ENCODE data around the gene POGLUT3. TPM values are rescaled to one million over a fixed set of nuclear protein-coding genes. Genes with fewer than 3 reads are reported as not detected.

The POGLUT3 gene
- total RNA-seq, 4 donors from 2014 or later: 19.8 to 47.1 (median 36.8) TPM

GRCh38 chr11:108496643-108497256 lies 1.4 kb downstream of the POGLUT3 start:
- no peaks in the 10 kb centered on the region for H3K27me3 ChIP-seq
- DNase-seq (ENCODE audit: low spot score in 2 of 2): no peak
- no peaks in the 10 kb centered on the region for H3K9me3 ChIP-seq
- peak overlapping the region; percentile 91 to 98 (median 96) for H3K27ac ChIP-seq
- peak overlapping the region in 1 of 4 donors; percentile 96 for H3K4me3 ChIP-seq
- peaks cover 0 to 18% (median 4%) of the 10 kb centered on the region in 4 donors for H3K4me1 ChIP-seq
- 86 to 89% methylated on average over 7 of the region's 7 CpGs for WGBS, 2 donors
- TF ChIP-seq POLR2A (IDR thresholded peaks at IDR 0.05) (no peak), EP300 (IDR thresholded peaks at IDR 0.05) (no peak), CTCF (IDR thresholded peaks at IDR 0.05) (no peak)
- H3K36me3 ChIP-seq: no peaks in the 10 kb centered on the region

- no peak overlapping the region for H3K27ac ChIP-seq
- H3K4me1 ChIP-seq: peaks cover 0 to 18% (median 4%) of the 10 kb centered on the region in 4 donors
- 92 to 95% methylated on average over 3 of the region's 3 CpGs for WGBS, 2 donors
- peaks cover 0 to 6% (median 0%) of the 10 kb centered on the region in 3 donors for H3K36me3 ChIP-seq
- DNase-seq (ENCODE audit: low spot score in 2 of 2): no peak
- TF ChIP-seq EP300 (IDR thresholded peaks at IDR 0.05) (no peak), CTCF (IDR thresholded peaks at IDR 0.05) (no peak), POLR2A (IDR thresholded peaks at IDR 0.05) (no peak)
- no peaks in the 10 kb centered on the region for H3K9me3 ChIP-seq
- no peaks in the 10 kb centered on the region for H3K27me3 ChIP-seq
- H3K4me3 ChIP-seq: no peak overlapping the region
Measured at GRCh38 chr11:108495326-108495725, 2.9 kb downstream of the POGLUT3 start.

- Histone ChIP-seq H3K27ac (no peak overlapping the region), H3K36me3 (peaks cover 0 to 18% (median 0%) of the 10 kb centered on the region in 3 donors), H3K9me3 (no peaks in the 10 kb centered on the region), H3K4me3 (no peak overlapping the region), H3K4me1 (peaks cover 0 to 18% (median 4%) of the 10 kb centered on the region in 4 donors), H3K27me3 (no peaks in the 10 kb centered on the region)
- no peak for DNase-seq (ENCODE audit: low spot score in 2 of 2)
- WGBS, 2 donors: 44 to 58% methylated on average over 6 of the region's 6 CpGs
- TF ChIP-seq EP300 (IDR thresholded peaks at IDR 0.05): no peak
- no peak for TF ChIP-seq POLR2A (IDR thresholded peaks at IDR 0.05)
- TF ChIP-seq CTCF (IDR thresholded peaks at IDR 0.05): no peak
Measured at GRCh38 chr11:108494182-108494581, 4.0 kb downstream of the POGLUT3 start.

- Histone ChIP-seq H3K9me3 (no peaks in the 10 kb centered on the region), H3K4me1 (peaks cover 0 to 15% (median 3%) of the 10 kb centered on the region in 4 donors), H3K27ac (no peak overlapping the region), H3K27me3 (no peaks in the 10 kb centered on the region), H3K36me3 (peaks cover 0 to 40% (median 0%) of the 10 kb centered on the region in 3 donors), H3K4me3 (no peak overlapping the region)
- no peak for DNase-seq (ENCODE audit: low spot score in 2 of 2)
- WGBS, 2 donors: 64 to 76% methylated on average over 3 of the region's 3 CpGs
- TF ChIP-seq EP300 (IDR thresholded peaks at IDR 0.05): no peak
- TF ChIP-seq CTCF (IDR thresholded peaks at IDR 0.05): no peak
- no peak for TF ChIP-seq POLR2A (IDR thresholded peaks at IDR 0.05)
Measured at GRCh38 chr11:108491936-108492335, 6.2 kb downstream of the POGLUT3 start.

GRCh38 chr11:108486828-108487227 lies 11.4 kb downstream of the POGLUT3 start:
- no peak for TF ChIP-seq CTCF (IDR thresholded peaks at IDR 0.05)
- no peak for TF ChIP-seq POLR2A (IDR thresholded peaks at IDR 0.05)
- no peak for TF ChIP-seq EP300 (IDR thresholded peaks at IDR 0.05)
- DNase-seq (ENCODE audit: low spot score in 2 of 2): no peak
- H3K27me3 ChIP-seq: no peaks in the 10 kb centered on the region
- H3K27ac ChIP-seq: no peak overlapping the region
- peaks cover 0 to 89% (median 0%) of the 10 kb centered on the region in 3 donors for H3K36me3 ChIP-seq
- H3K9me3 ChIP-seq: no peaks in the 10 kb centered on the region
- no peak overlapping the region for H3K4me3 ChIP-seq
- no peaks in the 10 kb centered on the region for H3K4me1 ChIP-seq
- WGBS, 2 donors: 91 to 100% methylated on average over 3 of the region's 3 CpGs

Measured in tibial nerve (tissue), 4 donors.